ENCODE data around the gene RNF152.

- TF ChIP-seq CTCF (IDR thresholded peaks at IDR 0.05) (no peak), POLR2A (IDR thresholded peaks at IDR 0.05) (no peak), POLR2AphosphoS5 (IDR thresholded peaks at IDR 0.05) (no peak)
These were observed 118.0 kb downstream of the RNF152 start for GRCh38 chr18:61774846-61775245.
